HepG2 (cell line): ENCODE measurements around the gene TJP1. TPM values are rescaled to one million over a fixed set of nuclear protein-coding genes. Genes with fewer than 3 reads are reported as not detected.
A peak's percentile ranks its signal among the peaks of the same experiment; 100 is the strongest.

Experiments
- AGO2 ChIP-seq: fragments of 200-400 bp; formaldehyde crosslinking; optimal IDR thresholded peaks from 2 replicates; pipeline ENCODE3; 2017; ENCODE audit warnings: mild to moderate bottlenecking, low read depth, low read length, moderate library complexity
- CENPT ChIP-seq: sonication (generic); formaldehyde crosslinking; IDR thresholded peaks from 2 replicates; pipeline ENCODE4 v1.8.0; 2022; ENCODE audit warnings: low read depth, mild to moderate bottlenecking, moderate library complexity, missing genetic modification reagents
- CTCF ChIP-seq: sonication (generic); formaldehyde crosslinking; IDR thresholded peaks from 2 replicates; pipeline ENCODE4 v1.5.0; 2020; ENCODE audit warnings: mild to moderate bottlenecking, missing genetic modification reagents, moderate library complexity
- MAZ ChIP-seq, 2 experiments: sonication (generic) in 1 of 2; formaldehyde crosslinking in 1 of 2; IDR thresholded peaks; 2 replicates each; pipeline versions ENCODE4 v1.5.0 to v1.6.1; 2012 to 2020; ENCODE audit warnings: low read depth in 2 of 2, mild to moderate bottlenecking in 2 of 2, borderline replicate concordance in 1 of 2, improper control_type of control experiment in 1 of 2, low read length in 1 of 2, missing genetic modification reagents in 1 of 2, moderate library complexity in 1 of 2
- NFKBIZ ChIP-seq: IDR thresholded peaks from 2 replicates; pipeline ENCODE4 v1.6.1; 2018; ENCODE audit warnings: missing genetic modification reagents, missing compliant biosample characterization
- PCBP1 ChIP-seq: fragments of 200-400 bp; formaldehyde crosslinking; IDR thresholded peaks from 2 replicates; pipeline ENCODE4 v1.6.1; 2017; ENCODE audit warnings: mild to moderate bottlenecking, low read depth, low read length, borderline replicate concordance
- PHF21A ChIP-seq: sonication (generic); formaldehyde crosslinking; IDR thresholded peaks from 2 replicates; pipeline ENCODE4 v1.5.0; 2020; ENCODE audit warnings: mild to moderate bottlenecking, missing genetic modification reagents
- PLRG1 ChIP-seq: fragments of 450-650 bp; conservative IDR thresholded peaks from 2 replicates; pipeline ENCODE4 v1.6.1; 2016
- RNF2 ChIP-seq: fragments of 450-650 bp; conservative IDR thresholded peaks from 2 replicates; pipeline ENCODE4 v1.6.1; 2016; ENCODE audit warnings: low read depth
- TSC22D2 ChIP-seq: sonication (generic); formaldehyde crosslinking; IDR thresholded peaks from 2 replicates; pipeline ENCODE4 v1.5.1; 2020; ENCODE audit warnings: missing genetic modification reagents, mild to moderate bottlenecking, borderline replicate concordance
- WIZ ChIP-seq: sonication (generic); formaldehyde crosslinking; IDR thresholded peaks from 2 replicates; pipeline ENCODE4 v1.5.1; 2020; ENCODE audit warnings: mild to moderate bottlenecking, missing genetic modification reagents
- ZMYM4 ChIP-seq: sonication (generic); formaldehyde crosslinking; IDR thresholded peaks from 2 replicates; pipeline ENCODE4 v1.8.1; 2023; ENCODE audit warnings: mild to moderate bottlenecking, missing genetic modification reagents
- ZNF235 ChIP-seq: sonication (generic); formaldehyde crosslinking; IDR thresholded peaks from 2 replicates; pipeline ENCODE4 v1.8.1; 2023; ENCODE audit warnings: mild to moderate bottlenecking, missing genetic modification reagents, borderline replicate concordance
- ZNF331 ChIP-seq: sonication (generic); formaldehyde crosslinking; IDR thresholded peaks from 2 replicates; pipeline ENCODE4 v1.4.0; 2020; ENCODE audit warnings: missing genetic modification reagents
- ZNF33A ChIP-seq: sonication (generic); formaldehyde crosslinking; IDR thresholded peaks from 2 replicates; pipeline ENCODE4 v1.5.1; 2020; ENCODE audit warnings: missing genetic modification reagents, mild to moderate bottlenecking, moderate library complexity, borderline replicate concordance
- ZNF580 ChIP-seq: IDR thresholded peaks from 2 replicates; pipeline ENCODE4 v1.6.1; 2016; ENCODE audit warnings: low read depth, borderline replicate concordance
- ZNF883 ChIP-seq: sonication (generic); formaldehyde crosslinking; IDR thresholded peaks from 2 replicates; pipeline ENCODE4 v1.5.1; 2020; ENCODE audit warnings: mild to moderate bottlenecking, missing genetic modification reagents; ENCODE audit errors: not compliant biosample characterization
- polyA plus RNA-seq, 8 experiments: library from polyadenylated mRNA; depleted of rRNA in 3 of 8; stranded (reverse) in 7 of 8; unstranded in 1 of 8; fragments of >200 nt; fragmentation: Illumina TruSeq in 4 of 8; extraction: Trizol in 4 of 8; gene quantifications; 2 replicates each; pipeline versions ENCODE4 v1.2.1 to v1.2.3, GENCODE V29; 2011 to 2016; ENCODE audit warnings: low read depth in 4 of 8, missing spikeins in 1 of 8, mixed read lengths in 1 of 8; ENCODE audit not compliant: insufficient read depth in 1 of 8
- total RNA-seq, 5 experiments: library from RNA; depleted of rRNA; stranded (reverse); fragments of >200 nt; fragmentation: Illumina TruSeq; extraction: Trizol; gene quantifications; 2 replicates each; pipeline ENCODE4 v1.2.3, GENCODE V29; 2016; ENCODE audit warnings: low read depth in 1 of 5
- TF ChIP-seq, protein P1 (sequence below): IDR thresholded peaks from 2 replicates; pipeline ENCODE4 v1.6.1; 2016
- TF ChIP-seq, protein P2 (sequence below): IDR thresholded peaks from 2 replicates; pipeline ENCODE4 v1.6.1; 2012; ENCODE audit warnings: inconsistent platforms
- TF ChIP-seq, protein P3 (sequence below): sonication (generic); formaldehyde crosslinking; IDR thresholded peaks from 2 replicates; pipeline ENCODE4 v1.8.0; 2022; ENCODE audit warnings: missing genetic modification reagents, mild to moderate bottlenecking, borderline replicate concordance
- TF ChIP-seq, protein P4 (sequence below): sonication (generic); formaldehyde crosslinking; IDR thresholded peaks from 2 replicates; pipeline ENCODE4 v1.4.0; 2020; ENCODE audit warnings: missing genetic modification reagents

Gene TJP1
- total and polyA plus RNA-seq, 2 of the 13 experiments (the other 11 are each of a cell fraction or from before 2014, with no cell fraction given) = 25.9 to 27.1 TPM

DNA sequence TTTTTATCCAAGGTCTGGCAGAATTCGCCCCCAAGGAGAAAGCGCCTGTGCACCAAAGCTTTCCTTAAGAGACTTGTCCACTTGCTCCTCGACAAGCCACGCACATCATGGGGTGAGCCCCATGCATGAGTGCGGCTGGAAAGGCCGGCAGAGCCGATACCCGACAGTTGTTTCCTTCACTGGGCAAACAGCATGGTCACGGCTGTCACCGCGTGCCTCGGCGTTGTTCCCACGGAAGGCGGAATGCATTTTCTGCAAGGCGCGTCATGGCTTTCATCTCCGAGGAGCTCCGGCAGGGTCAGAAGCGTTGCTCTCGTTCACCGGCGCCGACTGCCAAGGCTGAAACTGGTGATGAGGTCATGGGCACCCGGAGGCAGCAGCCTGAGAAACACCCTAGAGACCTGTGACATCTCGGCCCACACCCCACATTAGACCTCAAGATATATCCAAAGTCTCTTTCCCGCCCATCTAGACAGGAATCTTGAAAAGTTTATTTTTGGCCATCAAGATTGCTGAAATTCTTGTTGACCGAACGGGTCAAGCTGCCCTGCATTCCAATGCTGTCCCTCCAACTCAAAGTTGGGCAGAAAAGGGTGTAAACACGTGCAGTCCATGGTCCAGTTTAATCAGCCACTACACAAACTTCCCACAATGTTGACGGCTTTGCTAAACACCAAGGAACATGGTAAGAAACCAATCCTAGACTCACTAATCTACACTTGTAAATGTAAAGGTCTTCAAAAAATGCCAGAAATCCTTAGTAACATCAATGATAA is 604 bp upstream of the TJP1 start (continued):
- TF ChIP-seq TSC22D2 (CRISPR knock-in tag) (no peak), RNF2 (peak; percentile 36; the same call in 1 of the 2 replicates), NFKBIZ (0 out of 2 replicates have a peak, but pooled peaks have one; percentile 26), ZNF235 (CRISPR knock-in tag) (no peak), ZNF580 (CRISPR knock-in tag) (0 out of 2 replicates have a peak, but pooled peaks have one; percentile 57), MAZ (IDR thresholded peaks at IDR 0.05; ENCODE audit: borderline replicate concordance, low read depth, low read length) (no peak), MAZ (CRISPR knock-in tag; IDR thresholded peaks at IDR 0.05; ENCODE audit: low read depth) (0 out of 2 replicates have a peak, but pooled peaks have one; percentile 19), PLRG1 (no peak), ZNF883 (CRISPR knock-in tag) (peak; percentile 29), CTCF (0 out of 2 replicates have a peak, but pooled peaks have one; percentile 1), PCBP1 (no peak), PHF21A (CRISPR knock-in tag) (0 out of 2 replicates have a peak, but pooled peaks have one; percentile 18), CENPT (CRISPR knock-in tag) (0 out of 2 replicates have a peak, but pooled peaks have one; percentile 57), ZNF33A (no peak), AGO2 (no peak), ZMYM4 (CRISPR knock-in tag) (peak; percentile 36; the same call in 1 of the 2 replicates), ZNF331 (CRISPR knock-in tag) (0 out of 2 replicates have a peak, but pooled peaks have one; percentile 35), WIZ (CRISPR knock-in tag) (0 out of 2 replicates have a peak, but pooled peaks have one; percentile 58)
- TF ChIP-seq, protein P1, sequence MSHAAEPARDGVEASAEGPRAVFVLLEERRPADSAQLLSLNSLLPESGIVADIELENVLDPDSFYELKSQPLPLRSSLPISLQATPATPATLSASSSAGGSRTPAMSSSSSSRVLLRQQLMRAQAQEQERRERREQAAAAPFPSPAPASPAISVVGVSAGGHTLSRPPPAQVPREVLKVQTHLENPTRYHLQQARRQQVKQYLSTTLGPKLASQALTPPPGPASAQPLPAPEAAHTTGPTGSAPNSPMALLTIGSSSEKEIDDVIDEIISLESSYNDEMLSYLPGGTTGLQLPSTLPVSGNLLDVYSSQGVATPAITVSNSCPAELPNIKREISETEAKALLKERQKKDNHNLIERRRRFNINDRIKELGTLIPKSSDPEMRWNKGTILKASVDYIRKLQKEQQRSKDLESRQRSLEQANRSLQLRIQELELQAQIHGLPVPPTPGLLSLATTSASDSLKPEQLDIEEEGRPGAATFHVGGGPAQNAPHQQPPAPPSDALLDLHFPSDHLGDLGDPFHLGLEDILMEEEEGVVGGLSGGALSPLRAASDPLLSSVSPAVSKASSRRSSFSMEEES = 0 out of 2 replicates have a peak, but pooled peaks have one; percentile 8
- TF ChIP-seq, protein P2, sequence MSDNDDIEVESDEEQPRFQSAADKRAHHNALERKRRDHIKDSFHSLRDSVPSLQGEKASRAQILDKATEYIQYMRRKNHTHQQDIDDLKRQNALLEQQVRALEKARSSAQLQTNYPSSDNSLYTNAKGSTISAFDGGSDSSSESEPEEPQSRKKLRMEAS = peak; percentile 74
- TF ChIP-seq, protein P3, sequence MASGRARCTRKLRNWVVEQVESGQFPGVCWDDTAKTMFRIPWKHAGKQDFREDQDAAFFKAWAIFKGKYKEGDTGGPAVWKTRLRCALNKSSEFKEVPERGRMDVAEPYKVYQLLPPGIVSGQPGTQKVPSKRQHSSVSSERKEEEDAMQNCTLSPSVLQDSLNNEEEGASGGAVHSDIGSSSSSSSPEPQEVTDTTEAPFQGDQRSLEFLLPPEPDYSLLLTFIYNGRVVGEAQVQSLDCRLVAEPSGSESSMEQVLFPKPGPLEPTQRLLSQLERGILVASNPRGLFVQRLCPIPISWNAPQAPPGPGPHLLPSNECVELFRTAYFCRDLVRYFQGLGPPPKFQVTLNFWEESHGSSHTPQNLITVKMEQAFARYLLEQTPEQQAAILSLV = 0 out of 2 replicates have a peak, but pooled peaks have one; percentile 27
- TF ChIP-seq, protein P4, sequence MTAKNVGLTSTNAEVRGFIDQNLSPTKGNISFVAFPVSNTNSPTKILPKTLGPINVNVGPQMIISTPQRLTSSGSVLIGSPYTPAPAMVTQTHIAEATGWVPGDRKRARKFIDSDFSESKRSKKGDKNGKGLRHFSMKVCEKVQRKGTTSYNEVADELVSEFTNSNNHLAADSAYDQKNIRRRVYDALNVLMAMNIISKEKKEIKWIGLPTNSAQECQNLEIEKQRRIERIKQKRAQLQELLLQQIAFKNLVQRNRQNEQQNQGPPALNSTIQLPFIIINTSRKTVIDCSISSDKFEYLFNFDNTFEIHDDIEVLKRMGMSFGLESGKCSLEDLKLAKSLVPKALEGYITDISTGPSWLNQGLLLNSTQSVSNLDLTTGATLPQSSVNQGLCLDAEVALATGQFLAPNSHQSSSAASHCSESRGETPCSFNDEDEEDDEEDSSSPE (CRISPR knock-in tag) = peak; percentile 71
